ENCODE measurements around the gene TOR4A.
"Not testable (repeated sequence)": the region's sequence is repeated elsewhere in the genome, so short reads cannot be mapped to it uniquely, and the experiment has no call there.

TOR4A gene

GRCh38 chr9:137237759-137238726 lies 39.5 kb upstream of the TOR4A start:
- DNase-seq (ENCODE audit: low spot score): peak; percentile 72

- not testable (repeated sequence) for DNase-seq (ENCODE audit: low spot score)
Measured at GRCh38 chr9:137239541-137240200, 37.9 kb upstream of the TOR4A start.

- DNase-seq (ENCODE audit: low spot score): peak; percentile 81
Measured at GRCh38 chr9:137240318-137240840, 37.1 kb upstream of the TOR4A start.

- peak; percentile 100 for DNase-seq (ENCODE audit: low spot score)
Measured at GRCh38 chr9:137240841-137241489, 36.6 kb upstream of the TOR4A start, which contains the start of gene TUBB4B. Gene TUBB4B (plus strand): TSS chr9:137241287. CDS start chr9:137241361, 74 bp downstream.

- DNase-seq (ENCODE audit: low spot score): no peak
Measured at GRCh38 chr9:137241490-137242268, 35.8 kb upstream of the TOR4A start.

GRCh38 chr9:137242269-137243203 lies 35.0 kb upstream of the TOR4A start:
- no peak for DNase-seq (ENCODE audit: low spot score)

- not testable (repeated sequence) for DNase-seq (ENCODE audit: low spot score)
Measured at GRCh38 chr9:137243266-137243625, 34.3 kb upstream of the TOR4A start.

GRCh38 chr9:137243626-137244485 lies 33.7 kb upstream of the TOR4A start:
- DNase-seq (ENCODE audit: low spot score): no peak

- DNase-seq (ENCODE audit: low spot score): no peak
Measured at GRCh38 chr9:137244486-137245449, 32.8 kb upstream of the TOR4A start.

GRCh38 chr9:137245450-137246421 lies 31.8 kb upstream of the TOR4A start:
- no peak for DNase-seq (ENCODE audit: low spot score)

- no peak for DNase-seq (ENCODE audit: low spot score)
Measured at GRCh38 chr9:137247135-137247915, 30.2 kb upstream of the TOR4A start.

- no peak for DNase-seq (ENCODE audit: low spot score)
Measured at GRCh38 chr9:137247916-137248175, 29.7 kb upstream of the TOR4A start.

GRCh38 chr9:137250329-137251193 lies 27.0 kb upstream of the TOR4A start:
- no peak for DNase-seq (ENCODE audit: low spot score)

GRCh38 chr9:137251194-137251461 lies 26.4 kb upstream of the TOR4A start, which contains the start of gene STPG3:
Gene STPG3 (plus strand): TSS chr9:137251286. CDS start chr9:137251287, 1 bp downstream.
- no peak for DNase-seq (ENCODE audit: low spot score)

- DNase-seq (ENCODE audit: low spot score): no peak
Measured at GRCh38 chr9:137251490-137252268, 25.8 kb upstream of the TOR4A start.
